ENCODE measurements around the gene COL9A1. TPM values are rescaled to one million over a fixed set of nuclear protein-coding genes. Genes with fewer than 3 reads are reported as not detected.

Gene COL9A1
- total and polyA plus RNA-seq, 9 of the 15 experiments (the other 6 are each of a cell fraction or from before 2014, with no cell fraction given): 0.01 to 0.13 (median 0.06) TPM; not detected in 1

DNA sequence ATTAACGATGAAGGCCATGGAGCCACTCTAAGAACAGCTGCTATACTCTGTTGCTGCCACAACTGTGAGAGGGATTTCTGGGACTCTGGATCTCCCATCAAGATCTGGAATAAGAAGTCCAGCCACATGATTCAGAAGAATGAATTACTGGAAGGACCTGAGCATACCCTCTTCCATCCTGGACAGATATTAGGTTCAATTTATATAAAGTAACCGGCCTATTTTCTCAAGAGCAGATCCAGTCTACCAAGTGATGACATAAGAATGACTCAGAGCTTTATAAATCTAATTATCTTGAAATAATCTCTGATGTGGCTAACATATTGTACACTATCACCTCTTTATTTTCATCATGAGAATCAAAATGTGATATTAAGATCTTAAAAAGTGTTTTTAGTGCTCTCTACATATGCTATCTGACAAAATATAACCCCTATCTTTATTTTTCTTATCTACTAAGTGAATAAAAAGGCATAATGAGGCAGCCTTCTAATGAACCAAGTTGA lies 45.1 kb downstream of the COL9A1 start:
- Histone ChIP-seq H3K4me3 (no peak overlapping the region), H3K79me2 (ENCODE audit: control insufficient read depth, insufficient read depth, low read length) (no peaks in the 10 kb centered on the region), H3K4me1 (replicated peaks in 1 of 2; ENCODE audit: control insufficient read depth in 2 of 2, insufficient read depth in 2 of 2, low read length in 2 of 2) (no peaks in the 10 kb centered on the region), H2AFZ (ENCODE audit: low read depth, low read length) (no peak overlapping the region), H3K9ac (ENCODE audit: insufficient read depth in 1 of 2, low read depth in 2 of 2, low read length in 2 of 2) (no peak overlapping the region), H3K4me2 (ENCODE audit: insufficient read depth, low read length) (no peak overlapping the region), H3K9me1 (ENCODE audit: control insufficient read depth, insufficient read depth, low read length) (no peaks in the 10 kb centered on the region), H3K36me3 (ENCODE audit: control insufficient read depth, insufficient read depth, low read length) (no peaks in the 10 kb centered on the region), H4K20me1 (replicated peaks; ENCODE audit: control insufficient read depth, insufficient read depth, low read length) (no peaks in the 10 kb centered on the region; the same call in 1 of the 2 replicates), H3K27ac (ENCODE audit: extremely low read depth, low read depth, low read length) (no peak overlapping the region), H3K9me3 (replicated peaks; ENCODE audit: control insufficient read depth, insufficient read depth, low read depth, low read length) (no peaks in the 10 kb centered on the region), H3K27me3 (ENCODE audit: control insufficient read depth in 2 of 2, insufficient read depth in 2 of 2, low read length in 2 of 2) (peaks cover 2 to 7% of the 10 kb centered on the region in 2 experiments; a peak in 2 of 5 replicates)
- ATAC-seq (no peak), FAIRE-seq (no peak), DNase-seq (ENCODE audit: extremely low read depth in 1 of 4, low spot score in 3 of 4) (no peak)
- in situ Hi-C loops (cut with MboI) (no loop called here), intact Hi-C loops (cut with micrococcal nuclease) (no loop called here)
- POLR2A ChIA-PET: no interaction called here
- TF ChIP-seq KDM1A (IDR thresholded peaks at IDR 0.05): no peak
- BruUV-seq (replicated peaks): no TSS peak
- WGBS (ENCODE audit: insufficient coverage, low coverage, missing lambda C conversion rate): 0% methylated on average over 2 of the region's 2 CpGs
- CTCF ChIA-PET (ENCODE audit: low intra/inter-chr PET ratio): no interaction called here

DNA sequence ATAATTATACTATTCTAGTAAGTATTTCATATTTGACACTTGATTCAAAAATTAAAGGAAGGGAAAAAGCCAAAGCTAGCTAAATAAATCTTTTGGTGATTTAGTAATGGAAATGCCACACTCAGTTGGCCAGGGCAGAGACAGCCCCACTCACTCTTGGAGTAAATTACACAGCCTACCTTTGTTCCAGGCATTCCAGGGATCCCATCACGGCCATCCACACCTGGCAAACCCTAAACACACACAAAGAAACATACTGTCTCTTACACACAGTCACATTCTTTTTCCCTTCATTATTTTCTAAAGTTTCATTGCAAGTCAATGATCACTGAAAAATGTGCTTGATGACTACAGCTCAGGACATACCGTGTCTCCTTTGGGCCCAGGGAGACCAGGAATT lies 48.1 kb downstream of the COL9A1 start:
- ChIA-PET POLR2A (no interaction called here), CTCF (ENCODE audit: low intra/inter-chr PET ratio) (no interaction called here)
- peaks cover under 1% of the 10 kb centered on the region; the same call in 1 of the 2 replicates for H4K20me1 ChIP-seq (replicated peaks; ENCODE audit: control insufficient read depth, insufficient read depth, low read length)
- no peaks in the 10 kb centered on the region for H3K79me2 ChIP-seq (ENCODE audit: control insufficient read depth, insufficient read depth, low read length)
- no peaks in the 10 kb centered on the region for H3K36me3 ChIP-seq (ENCODE audit: control insufficient read depth, insufficient read depth, low read length)
- H3K9me1 ChIP-seq (ENCODE audit: control insufficient read depth, insufficient read depth, low read length): no peaks in the 10 kb centered on the region
- DNase-seq (ENCODE audit: extremely low read depth in 1 of 4, low spot score in 3 of 4) (no peak), FAIRE-seq (no peak), ATAC-seq (no peak)
- WGBS (ENCODE audit: insufficient coverage, low coverage, missing lambda C conversion rate): 0% methylated on average over 2 of the region's 2 CpGs
- intact Hi-C loops (cut with micrococcal nuclease) (no loop called here), in situ Hi-C loops (cut with MboI) (no loop called here)
- TF ChIP-seq ZBTB7A (IDR thresholded peaks at IDR 0.05; ENCODE audit: borderline replicate concordance, control insufficient read depth, low read depth, low read length): no peak
- TF ChIP-seq, protein P1, sequence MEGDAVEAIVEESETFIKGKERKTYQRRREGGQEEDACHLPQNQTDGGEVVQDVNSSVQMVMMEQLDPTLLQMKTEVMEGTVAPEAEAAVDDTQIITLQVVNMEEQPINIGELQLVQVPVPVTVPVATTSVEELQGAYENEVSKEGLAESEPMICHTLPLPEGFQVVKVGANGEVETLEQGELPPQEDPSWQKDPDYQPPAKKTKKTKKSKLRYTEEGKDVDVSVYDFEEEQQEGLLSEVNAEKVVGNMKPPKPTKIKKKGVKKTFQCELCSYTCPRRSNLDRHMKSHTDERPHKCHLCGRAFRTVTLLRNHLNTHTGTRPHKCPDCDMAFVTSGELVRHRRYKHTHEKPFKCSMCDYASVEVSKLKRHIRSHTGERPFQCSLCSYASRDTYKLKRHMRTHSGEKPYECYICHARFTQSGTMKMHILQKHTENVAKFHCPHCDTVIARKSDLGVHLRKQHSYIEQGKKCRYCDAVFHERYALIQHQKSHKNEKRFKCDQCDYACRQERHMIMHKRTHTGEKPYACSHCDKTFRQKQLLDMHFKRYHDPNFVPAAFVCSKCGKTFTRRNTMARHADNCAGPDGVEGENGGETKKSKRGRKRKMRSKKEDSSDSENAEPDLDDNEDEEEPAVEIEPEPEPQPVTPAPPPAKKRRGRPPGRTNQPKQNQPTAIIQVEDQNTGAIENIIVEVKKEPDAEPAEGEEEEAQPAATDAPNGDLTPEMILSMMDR (IDR thresholded peaks at IDR 0.05 in 2 of 3, conservative IDR thresholded peaks at IDR 0.05 in 1 of 3; ENCODE audit: insufficient read depth in 2 of 3, low read depth in 1 of 3, low read length in 3 of 3): no peak
- no peak for TF ChIP-seq ZNF23 (CRISPR knock-in tag; IDR thresholded peaks at IDR 0.05)
- no peak for TF ChIP-seq SAFB (IDR thresholded peaks at IDR 0.05; ENCODE audit: borderline replicate concordance, low read depth, low read length)
- TF ChIP-seq SNIP1 (IDR thresholded peaks at IDR 0.05; ENCODE audit: low read depth): no peak
- no peak for TF ChIP-seq NR2C2 (CRISPR knock-in tag; IDR thresholded peaks at IDR 0.05)
- TF ChIP-seq NR2C2 (tag; IDR thresholded peaks at IDR 0.05): no peak
- no peaks in the 10 kb centered on the region for H3K9me3 ChIP-seq (replicated peaks; ENCODE audit: control insufficient read depth, insufficient read depth, low read depth, low read length)
- H3K4me1 ChIP-seq (replicated peaks in 1 of 2; ENCODE audit: control insufficient read depth in 2 of 2, insufficient read depth in 2 of 2, low read length in 2 of 2): no peaks in the 10 kb centered on the region
- H3K4me3 ChIP-seq: no peak overlapping the region
- H3K27me3 ChIP-seq (ENCODE audit: control insufficient read depth in 2 of 2, insufficient read depth in 2 of 2, low read length in 2 of 2): peaks cover 4 to 6% of the 10 kb centered on the region in 2 experiments; a peak in 3 of 5 replicates
- no TSS peak for BruUV-seq (replicated peaks)
- no peak overlapping the region for H2AFZ ChIP-seq (ENCODE audit: low read depth, low read length)
- no peak overlapping the region for H3K4me2 ChIP-seq (ENCODE audit: insufficient read depth, low read length)
- H3K27ac ChIP-seq (ENCODE audit: extremely low read depth, low read depth, low read length): no peak overlapping the region
- H3K9ac ChIP-seq (ENCODE audit: insufficient read depth in 1 of 2, low read depth in 2 of 2, low read length in 2 of 2): no peak overlapping the region

All from K562 (cell line).